Measurements from ENCODE around the gene PPP4C.

Gene PPP4C

DNA sequence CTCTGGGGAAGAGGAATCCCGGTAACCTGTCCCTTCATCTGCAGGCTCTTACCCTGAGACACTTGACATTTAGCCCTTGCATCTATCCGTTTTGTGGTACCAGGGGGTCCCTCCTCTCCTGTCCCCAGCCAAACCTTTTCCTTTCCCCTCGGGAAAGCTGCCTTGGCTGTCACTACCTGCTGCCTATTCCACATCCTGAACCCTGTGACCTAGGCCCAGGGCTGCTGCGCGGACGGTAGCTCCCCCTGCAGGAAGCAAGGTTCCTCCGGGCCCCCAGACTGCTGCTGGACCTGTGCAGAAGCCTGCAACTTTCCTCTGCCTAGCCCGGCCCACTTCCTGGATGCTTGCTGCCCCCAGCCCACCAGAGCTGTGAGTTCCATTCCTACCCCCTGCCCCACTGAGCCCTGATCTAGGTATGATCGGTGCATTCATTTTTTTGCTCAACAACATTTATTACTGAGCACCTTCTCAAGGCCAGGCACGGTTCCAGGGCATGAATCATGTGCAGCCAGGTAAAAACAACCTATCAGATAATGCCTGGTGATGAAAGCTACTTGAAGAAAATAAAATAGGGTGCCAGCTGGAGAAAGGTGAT, 20.7 kb upstream of the PPP4C start:
- no peak for DNase-seq (ENCODE audit: low spot score)

DNA sequence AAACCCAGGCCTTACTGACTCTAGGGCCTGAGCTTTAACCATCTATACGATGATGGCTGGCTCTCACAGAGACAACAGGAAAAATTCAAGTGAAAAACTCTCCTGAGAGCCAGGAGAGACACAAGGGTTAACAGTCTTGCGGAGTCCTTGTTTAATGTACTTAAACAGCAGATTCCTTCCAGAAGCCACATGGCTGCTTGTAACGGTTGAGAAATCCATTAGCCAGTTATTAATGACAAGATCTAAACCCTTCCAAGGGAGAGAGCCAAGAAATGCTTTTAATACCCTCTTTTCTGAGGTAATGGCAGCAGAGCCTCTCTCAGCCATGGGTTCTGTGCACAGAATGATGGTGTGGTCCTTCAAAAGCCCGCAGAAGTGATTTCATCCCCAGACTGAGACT, 15.4 kb upstream of the PPP4C start:
- no peak for DNase-seq (ENCODE audit: low spot score)

DNA sequence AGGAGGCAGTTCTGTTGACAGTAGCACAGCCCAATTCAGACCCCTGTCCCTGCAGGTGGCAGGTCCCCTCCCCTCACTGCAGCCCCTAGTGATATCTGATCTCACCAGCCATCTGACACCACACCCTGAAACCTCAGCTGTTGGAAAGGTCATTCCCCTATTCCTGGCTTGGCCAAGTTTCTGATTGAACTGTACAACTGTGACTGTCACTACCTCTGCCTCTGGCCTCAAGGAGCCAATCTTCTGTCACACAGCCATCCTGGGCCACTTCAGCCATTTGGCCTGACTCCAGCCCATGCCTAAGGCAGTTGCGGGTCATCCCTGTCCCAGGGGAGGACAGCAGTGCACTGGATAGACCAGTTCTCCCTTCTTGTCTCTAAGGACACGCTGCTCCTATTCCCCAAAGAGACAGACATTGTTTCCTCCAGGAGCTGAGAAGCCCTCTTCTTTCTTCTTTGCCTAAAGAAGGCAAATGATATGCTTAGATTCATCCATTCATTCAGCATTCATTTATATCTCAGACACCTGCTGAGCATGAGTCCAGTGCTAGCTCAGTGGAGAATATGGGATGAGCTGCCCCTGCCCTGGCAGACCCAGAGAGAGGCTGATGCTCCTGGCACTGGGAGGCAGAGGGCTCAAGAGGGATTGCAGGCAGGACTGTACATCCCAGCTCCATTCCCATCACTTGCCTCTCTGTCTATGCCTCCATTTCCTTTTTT, 14.8 kb upstream of the PPP4C start:
- DNase-seq (ENCODE audit: low spot score): no peak

DNA sequence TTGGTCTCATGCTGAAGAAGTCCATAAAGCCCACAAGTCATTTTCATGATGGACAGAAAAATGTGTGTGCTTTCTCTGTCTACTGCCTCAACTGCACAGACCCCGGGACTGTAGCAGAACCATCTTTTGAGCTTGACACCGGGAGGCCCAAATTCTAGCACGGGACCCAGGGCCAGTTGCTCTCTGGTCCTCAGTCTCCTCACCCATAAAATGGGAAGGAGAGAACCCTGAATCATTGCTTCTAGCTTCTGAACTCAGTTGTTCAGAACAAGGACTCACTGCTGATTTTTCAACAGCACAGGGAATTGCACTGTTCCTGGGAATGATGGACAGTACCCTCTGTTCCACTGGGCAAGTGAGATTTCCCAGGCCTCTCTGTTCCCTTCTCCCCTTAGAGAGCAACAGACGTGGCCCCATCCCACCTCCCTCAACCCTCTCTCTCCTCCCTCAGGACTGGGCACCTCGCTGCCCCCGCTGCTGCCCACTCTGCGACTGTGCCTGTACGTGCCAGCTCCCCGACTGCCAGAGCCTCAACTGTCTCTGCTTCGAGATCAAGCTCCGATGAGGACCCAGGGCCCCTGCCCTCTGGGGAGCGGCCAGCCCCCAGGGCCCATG, 12.4 kb upstream of the PPP4C start:
- DNase-seq (ENCODE audit: low spot score): no peak

DNA sequence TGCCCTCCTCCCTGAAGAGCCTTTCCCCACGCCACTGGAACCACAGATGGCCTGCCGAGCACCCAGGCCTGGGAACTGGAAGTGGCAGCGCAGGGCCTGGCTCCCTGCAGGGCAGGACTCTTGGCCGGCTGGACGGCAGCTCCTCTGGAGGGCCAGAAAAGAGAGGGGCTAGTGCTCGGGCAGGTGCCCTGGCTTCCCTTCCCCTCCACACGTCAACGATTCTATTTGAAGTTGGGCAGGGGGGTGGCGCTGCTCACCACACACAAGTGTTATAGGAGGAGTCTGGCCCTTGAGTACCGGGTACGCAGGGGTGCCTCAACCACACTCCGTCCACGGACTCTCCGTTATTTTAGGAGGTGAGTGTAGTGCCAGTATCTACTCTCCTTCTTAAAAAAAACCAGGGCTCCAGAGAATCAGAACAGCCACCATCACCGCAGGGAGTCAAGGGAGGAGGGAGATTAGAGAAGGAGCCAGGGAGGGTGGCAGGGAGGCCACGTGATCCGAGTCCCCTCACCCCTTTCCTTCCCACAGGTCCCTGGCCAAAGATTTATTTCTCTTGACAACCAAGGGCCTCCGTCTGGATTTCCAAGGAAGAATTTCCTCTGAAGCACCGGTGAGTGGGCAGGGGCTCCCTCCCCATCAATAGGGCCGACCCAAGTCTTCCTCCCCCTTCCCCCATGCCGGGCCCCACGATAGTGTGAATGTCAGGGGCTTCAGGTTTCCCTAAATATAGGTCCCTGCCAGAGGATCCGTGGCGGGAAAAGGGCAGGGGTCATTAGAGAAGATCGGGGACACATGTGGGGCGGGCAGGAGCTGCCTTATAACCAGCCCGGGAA, 11.7 kb upstream of the PPP4C start:
- no peak for DNase-seq (ENCODE audit: low spot score)

DNA sequence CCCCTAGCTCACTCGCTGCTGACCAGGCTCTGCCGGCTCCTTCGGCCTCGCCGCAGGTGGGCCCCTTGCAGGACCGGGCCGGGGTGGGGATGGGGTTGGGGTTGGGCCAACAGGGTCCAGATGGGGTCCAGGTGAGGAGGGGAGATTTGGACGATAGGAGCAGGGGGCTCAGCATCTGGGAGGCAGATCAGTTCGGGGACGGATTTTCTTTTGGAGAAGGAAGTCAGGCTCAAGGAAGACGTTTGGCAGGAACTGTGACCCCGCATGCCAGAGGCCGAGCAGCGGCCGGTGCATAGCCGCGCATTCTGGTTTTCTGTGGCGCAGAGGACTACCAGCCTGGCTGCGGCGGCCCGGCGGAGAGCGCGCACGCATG, 11.1 kb upstream of the PPP4C start:
- DNase-seq (ENCODE audit: low spot score): no peak

DNA sequence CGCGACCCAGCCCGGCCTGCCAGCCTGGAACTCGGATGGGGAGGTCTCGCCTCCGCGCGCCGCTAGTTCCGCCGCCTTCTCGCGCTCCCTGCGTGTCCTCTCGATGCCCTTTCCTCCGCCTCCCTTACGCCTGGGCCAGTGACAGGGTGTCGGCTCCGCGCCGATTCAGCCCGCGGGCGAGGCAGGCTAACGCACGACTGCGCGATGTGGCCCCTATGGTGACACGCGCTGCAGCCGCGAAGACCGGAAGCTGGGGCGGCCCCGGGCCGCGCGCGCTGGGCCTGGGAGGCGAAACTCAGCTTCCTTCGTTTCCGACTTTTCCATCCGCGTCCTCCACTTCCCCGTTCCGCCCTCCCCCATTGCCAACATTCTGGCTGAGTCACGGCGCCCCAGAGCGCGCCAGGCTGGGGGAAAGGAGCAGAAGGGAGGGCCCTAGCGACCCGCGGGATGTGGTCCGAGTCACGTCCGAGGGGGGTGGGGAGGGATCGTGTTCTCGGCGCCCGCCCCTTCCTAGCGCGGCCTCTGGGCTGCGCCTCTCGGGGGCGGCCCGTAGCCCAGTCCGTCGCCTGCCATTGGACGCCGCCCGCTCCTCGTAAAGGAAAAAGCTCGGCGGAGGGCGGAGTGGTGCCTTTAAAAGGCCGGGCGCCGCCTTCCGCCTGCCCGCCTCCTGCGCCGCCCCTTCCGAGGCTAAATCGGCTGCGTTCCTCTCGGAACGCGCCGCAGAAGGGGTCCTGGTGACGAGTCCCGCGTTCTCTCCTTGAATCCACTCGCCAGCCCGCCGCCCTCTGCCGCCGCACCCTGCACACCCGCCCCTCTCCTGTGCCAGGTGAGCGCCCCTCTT, 10.5 kb upstream of the PPP4C start, which contains the start of gene ALDOA:
Gene ALDOA, plus strand, starts transcription at position 659 of the 841 bp plus-strand sequence. CDS start 1,138 bp downstream, outside the sequence.
- DNase-seq (ENCODE audit: low spot score): peak; percentile 96

DNA sequence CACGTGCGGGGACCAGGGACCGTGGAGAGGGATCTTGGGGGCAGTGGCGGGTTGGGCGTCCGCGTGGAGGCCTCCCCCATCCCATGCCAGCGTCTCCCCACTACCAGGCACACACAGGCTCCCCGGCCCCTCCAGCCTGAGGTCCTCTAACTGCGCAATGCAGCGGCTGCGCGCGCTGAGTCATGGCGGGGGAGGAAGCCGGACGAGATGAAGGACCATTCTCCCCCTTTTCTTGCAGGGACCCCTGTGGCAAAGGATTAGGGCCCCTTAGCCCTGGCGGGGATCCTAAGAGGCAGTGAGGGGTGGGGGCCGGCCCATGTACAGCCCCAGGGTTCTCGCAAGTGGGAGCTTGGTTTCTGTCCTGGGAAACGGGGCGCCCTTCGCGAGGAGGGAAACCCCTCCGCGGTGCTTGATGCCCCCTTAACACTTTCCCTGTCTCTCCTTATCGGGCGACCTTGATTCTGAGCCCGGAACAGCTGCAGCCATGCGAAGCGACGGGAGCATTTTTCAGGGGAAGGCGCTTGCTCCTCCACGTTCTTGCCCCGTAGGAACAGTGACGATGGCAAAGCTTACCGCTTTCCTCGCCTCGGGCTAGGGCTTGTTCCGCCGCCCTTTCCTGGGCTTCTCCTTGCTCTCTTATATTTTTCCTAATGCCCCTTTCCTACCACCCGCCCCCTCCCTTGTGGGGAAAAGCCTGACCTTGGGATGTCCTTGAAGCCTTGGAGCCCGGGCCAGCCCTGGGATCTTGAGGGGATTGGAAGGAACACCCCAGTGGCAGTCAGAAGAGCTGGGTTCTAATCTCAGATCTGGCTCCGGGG, 9.6 kb upstream of the PPP4C start:
- peak; percentile 79 for DNase-seq (ENCODE audit: low spot score)

DNA sequence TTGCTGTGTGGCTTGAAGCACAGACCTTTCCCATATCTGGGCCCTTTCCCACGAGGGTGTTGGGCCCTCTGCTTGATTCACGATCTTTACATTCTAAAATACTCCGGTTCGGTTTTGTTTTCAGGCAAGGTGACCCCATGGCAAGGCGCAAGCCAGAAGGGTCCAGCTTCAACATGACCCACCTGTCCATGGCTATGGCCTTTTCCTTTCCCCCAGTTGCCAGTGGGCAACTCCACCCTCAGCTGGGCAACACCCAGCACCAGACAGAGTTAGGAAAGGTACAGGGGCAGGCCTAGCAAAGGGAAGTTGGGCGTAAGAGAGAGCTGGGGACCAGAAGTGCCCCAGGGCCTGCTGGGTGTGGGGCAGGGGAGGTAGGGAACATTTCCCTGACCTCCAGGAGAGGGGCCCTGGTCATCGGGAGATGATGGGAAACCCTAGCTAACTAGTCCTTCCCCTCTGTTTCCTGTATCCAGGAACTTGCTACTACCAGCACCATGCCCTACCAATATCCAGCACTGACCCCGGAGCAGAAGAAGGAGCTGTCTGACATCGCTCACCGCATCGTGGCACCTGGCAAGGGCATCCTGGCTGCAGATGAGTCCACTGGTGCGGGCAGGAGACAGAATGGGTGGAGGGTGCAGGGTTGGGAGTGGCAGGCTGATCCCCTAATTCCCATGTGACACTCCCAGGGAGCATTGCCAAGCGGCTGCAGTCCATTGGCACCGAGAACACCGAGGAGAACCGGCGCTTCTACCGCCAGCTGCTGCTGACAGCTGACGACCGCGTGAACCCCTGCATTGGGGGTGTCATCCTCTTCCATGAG, 8.8 kb upstream of the PPP4C start:
- DNase-seq (ENCODE audit: low spot score): no peak

DNA sequence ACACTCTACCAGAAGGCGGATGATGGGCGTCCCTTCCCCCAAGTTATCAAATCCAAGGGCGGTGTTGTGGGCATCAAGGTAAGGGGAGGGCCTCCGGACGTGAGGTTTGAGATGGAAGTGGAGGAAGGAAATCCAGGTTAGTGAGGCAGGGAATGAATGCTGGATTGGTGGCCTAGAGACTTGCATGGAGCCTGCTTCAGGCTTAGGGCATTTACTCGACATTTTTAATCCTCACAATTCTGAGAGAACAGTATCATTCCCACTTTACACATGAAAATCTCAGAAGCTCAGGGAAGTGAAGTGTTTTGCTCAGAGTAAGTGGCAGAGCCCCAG, 8.2 kb upstream of the PPP4C start:
- no peak for DNase-seq (ENCODE audit: low spot score)

DNA sequence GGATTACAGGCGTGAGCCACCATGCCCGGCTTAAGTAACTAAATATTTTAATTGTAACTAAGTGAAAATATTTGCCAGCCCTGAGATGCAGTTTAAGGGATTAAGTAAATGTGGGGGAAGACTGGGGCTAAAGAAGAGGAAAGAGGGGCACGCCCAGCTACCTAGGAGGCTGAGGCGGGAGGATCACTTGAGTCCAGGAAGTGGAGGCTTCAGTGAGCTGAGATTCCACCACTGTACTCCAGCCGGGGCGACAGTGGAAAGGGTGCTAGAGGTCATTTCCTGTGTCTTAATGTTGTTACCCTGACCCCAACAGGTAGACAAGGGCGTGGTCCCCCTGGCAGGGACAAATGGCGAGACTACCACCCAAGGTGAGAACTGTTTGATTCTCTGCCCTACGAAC, 7.5 kb upstream of the PPP4C start:
- DNase-seq (ENCODE audit: low spot score): no peak

DNA sequence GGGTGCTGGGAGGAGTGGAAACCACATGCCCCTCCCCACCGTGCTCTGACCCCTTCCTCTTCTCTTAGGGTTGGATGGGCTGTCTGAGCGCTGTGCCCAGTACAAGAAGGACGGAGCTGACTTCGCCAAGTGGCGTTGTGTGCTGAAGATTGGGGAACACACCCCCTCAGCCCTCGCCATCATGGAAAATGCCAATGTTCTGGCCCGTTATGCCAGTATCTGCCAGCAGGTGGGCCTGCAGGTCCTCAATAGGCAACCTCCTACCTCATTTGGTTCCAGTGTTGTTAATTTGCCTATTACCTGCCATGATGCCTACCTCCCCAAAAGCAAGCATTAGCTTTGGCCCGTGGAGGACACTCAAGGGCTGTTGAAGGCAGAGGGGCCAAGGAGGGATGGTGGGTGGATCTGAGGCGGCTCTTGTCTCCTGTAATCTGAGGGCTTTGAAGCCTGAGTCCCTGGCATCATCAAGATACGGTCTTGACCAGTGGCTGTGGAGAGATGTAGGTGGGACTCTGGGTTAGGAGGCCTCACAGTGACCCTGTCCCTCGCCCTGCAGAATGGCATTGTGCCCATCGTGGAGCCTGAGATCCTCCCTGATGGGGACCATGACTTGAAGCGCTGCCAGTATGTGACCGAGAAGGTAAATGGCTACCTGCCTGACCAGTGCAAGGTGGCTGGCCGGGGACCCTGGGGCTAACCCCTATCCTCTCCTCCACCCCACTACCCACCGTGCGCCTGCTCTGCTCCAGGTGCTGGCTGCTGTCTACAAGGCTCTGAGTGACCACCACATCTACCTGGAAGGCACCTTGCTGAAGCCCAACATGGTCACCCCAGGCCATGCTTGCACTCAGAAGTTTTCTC, 6.8 kb upstream of the PPP4C start:
- DNase-seq (ENCODE audit: low spot score): no peak

DNA sequence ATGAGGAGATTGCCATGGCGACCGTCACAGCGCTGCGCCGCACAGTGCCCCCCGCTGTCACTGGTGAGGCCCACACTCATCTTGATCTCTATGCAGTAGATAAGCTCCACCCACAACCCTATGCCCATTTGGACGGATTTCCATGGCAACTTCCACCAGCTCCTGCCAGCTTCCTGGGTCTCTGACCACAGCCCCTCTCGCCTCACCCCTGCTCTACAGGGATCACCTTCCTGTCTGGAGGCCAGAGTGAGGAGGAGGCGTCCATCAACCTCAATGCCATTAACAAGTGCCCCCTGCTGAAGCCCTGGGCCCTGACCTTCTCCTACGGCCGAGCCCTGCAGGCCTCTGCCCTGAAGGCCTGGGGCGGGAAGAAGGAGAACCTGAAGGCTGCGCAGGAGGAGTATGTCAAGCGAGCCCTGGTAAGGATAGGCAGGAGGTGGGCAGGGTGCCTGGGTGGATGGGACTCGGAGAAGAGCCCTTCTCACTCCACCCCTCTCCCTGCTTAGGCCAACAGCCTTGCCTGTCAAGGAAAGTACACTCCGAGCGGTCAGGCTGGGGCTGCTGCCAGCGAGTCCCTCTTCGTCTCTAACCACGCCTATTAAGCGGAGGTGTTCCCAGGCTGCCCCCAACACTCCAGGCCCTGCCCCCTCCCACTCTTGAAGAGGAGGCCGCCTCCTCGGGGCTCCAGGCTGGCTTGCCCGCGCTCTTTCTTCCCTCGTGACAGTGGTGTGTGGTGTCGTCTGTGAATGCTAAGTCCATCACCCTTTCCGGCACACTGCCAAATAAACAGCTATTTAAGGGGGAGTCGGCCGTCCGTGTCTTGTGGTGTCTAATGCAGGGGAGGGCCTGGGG, 6.0 kb upstream of the PPP4C start:
- DNase-seq (ENCODE audit: low spot score): no peak

DNA sequence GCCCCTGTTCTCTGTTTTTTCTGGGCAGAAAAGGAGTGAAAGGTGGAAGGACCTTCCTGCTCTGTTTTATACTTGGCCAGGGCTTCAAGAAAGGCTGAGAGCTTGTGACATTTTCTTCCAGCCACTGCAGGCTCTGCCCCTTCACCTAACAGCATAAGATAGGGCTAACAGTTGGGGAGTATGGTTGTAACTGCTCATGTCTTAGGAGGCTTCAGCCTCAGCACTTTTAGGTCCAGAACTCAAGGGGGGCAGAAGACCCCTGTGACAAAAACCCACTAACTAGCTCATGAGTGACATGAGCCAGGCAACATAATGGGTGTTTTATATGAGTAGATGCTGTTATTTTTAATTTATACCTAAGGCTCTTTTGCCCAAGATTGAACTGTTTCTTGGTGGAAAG, 5.3 kb upstream of the PPP4C start:
- no peak for DNase-seq (ENCODE audit: low spot score)

DNA sequence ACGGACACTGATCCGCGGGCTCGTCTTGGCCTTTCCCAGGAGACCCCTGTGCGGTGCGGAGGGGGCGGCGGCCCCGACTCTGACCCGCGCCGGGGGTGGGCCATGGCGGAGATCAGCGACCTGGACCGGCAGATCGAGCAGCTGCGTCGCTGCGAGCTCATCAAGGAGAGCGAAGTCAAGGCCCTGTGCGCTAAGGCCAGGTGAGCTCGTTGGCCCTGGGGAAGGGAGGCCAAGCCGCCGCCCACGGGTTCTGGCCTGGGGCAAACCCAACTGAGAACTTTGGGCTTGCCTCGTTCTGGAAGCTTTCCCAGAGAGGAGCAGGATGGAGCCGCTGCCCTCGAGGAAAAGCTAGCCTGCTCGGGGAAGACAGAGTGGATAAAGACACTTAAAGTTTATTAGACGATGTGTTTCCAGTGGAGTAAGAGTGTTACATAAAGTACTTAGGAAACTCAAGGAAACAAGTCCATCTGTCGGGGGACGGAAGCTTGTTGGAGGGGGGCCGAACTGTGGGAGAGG, 540 bp downstream of the PPP4C start:
- no peak for DNase-seq (ENCODE audit: low spot score)

DNA sequence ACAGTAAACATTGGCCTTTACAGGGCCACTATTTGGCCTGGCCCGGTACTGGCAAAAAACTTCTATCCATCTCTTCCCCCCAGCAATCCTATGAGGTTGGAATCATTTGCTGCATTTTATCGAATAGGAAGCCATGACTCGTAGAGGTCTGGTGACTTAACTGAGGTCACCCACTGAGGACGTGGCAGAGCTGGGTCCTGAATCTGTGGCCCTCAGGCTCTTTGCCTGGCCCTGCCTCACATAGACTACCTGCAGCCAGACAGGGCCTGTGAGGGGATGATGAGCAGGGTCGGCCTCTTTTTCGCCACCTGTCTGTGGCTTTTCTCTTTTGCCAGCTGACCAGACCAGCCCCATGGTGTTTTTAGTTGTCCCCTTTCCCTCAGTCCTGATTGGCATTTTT, 1.9 kb downstream of the PPP4C start:
- no peak for DNase-seq (ENCODE audit: low spot score)

DNA sequence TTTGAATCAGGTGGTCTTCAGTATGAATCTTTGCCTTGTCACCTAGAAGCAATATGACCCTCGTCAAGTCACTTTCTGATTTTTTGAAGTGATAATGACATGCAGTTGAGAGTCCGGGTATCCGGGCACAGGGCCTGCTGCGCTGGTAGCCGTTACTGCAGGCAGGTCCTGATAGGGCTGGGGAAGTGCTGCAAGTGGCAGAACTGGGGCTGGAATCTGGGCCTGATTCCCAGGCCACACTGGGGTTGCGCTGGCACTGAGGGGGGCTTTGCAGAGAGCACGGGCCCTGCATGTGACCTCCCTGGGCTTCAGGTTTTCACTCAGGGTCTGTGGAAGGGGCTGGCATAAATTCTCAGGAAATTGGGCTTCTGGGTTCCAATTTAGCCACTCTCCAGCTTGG, 3.0 kb downstream of the PPP4C start:
- DNase-seq (ENCODE audit: low spot score): no peak

DNA sequence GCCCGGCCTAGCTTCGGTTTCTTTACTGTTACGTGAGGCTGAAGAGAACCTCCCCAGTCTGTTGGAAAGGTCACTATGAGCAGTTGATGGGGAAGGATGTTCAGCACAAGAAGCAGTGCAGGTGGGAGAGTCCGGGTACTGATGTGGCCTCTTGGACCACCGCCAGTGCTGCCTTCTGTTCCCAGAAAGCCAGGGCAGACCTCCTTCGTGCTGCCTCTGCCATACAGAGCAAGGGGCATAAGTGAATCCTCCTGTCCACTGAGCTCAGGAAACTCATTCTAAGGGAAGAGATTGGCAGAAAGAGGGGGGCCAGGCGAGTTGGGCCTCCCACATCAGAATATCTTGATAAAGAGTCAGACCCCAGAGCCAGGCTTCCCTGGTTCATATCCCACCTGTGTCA, 3.7 kb downstream of the PPP4C start:
- DNase-seq (ENCODE audit: low spot score): no peak
